Omental fat pad (tissue), 4 donors: Measurements from ENCODE around the gene MON1B. TPM values are rescaled to one million over a fixed set of nuclear protein-coding genes. Genes with fewer than 3 reads are reported as not detected.

ENCODE experiments used
- ATAC-seq: fragments of 150-250 bp; one replicate; pipeline ENCODE4 v1.9.1; 2016; ENCODE audit warnings: mild to moderate bottlenecking, moderate library complexity; ENCODE audit not compliant: low FRiP score
- DNase-seq: peaks from one replicate; pipeline ENCODE4 v3.0.0-alpha.2; 2019; ENCODE audit warnings: low spot score
- total RNA-seq, 4 donors: library from RNA; depleted of rRNA; stranded (reverse); fragments of >200 nt; gene quantifications; one replicate each; pipeline ENCODE4 v1.1.0, GENCODE V29; 2016
- TF ChIP-seq, protein P1 (sequence below), 3 donors: fragments of 450-650 bp; IDR thresholded peaks; one replicate each; pipeline ENCODE4 v1.5.1; 2016 to 2017; ENCODE audit warnings: antibody characterized with exemption in 3 of 3, mild to moderate bottlenecking in 3 of 3, moderate library complexity in 2 of 3

The MON1B gene
- total RNA-seq, 4 donors from 2014 or later: 19.0 to 27.6 (median 25.2) TPM

DNA sequence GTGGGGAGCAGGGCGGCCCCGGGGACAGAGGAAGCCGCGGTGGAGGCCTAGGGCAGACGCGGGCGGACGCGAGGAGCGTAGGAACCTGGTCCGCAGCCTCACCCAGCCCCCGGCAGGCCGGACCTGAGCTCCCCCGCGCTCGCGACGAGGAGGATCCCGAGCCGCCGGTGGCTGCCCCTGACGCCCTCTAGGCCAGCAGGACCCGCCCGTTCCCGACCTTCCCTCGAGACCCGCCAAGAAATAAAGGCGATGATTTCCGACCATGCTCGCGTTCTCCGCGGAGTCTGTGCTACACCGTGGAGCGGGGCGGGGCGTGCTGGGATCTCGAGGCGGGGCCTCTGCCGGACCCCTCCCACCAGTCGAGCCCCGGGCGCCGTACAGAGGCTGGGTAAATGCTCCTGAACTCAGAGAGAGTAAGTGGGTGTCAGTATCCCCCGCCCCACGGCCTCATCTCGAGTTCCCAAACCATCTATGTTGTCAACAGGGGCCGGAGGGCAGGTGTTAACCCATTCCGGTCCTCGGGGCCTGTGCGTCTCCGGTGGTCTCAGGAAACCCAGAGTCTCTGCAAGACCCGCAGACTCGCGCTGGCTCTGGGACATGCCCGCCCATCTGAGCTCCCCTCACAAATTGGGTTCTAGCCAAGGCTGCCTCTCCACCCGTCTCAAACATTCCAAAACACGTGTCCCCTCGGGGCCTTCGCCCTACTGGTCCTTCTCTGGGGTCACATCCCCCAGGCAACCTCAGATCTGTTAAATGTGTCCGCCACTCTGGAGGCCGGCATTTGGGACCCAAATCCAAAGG, 22.0 kb downstream of the MON1B start:
- DNase-seq (peak; percentile 45), ATAC-seq (peak; percentile 62)
- TF ChIP-seq, protein P1, sequence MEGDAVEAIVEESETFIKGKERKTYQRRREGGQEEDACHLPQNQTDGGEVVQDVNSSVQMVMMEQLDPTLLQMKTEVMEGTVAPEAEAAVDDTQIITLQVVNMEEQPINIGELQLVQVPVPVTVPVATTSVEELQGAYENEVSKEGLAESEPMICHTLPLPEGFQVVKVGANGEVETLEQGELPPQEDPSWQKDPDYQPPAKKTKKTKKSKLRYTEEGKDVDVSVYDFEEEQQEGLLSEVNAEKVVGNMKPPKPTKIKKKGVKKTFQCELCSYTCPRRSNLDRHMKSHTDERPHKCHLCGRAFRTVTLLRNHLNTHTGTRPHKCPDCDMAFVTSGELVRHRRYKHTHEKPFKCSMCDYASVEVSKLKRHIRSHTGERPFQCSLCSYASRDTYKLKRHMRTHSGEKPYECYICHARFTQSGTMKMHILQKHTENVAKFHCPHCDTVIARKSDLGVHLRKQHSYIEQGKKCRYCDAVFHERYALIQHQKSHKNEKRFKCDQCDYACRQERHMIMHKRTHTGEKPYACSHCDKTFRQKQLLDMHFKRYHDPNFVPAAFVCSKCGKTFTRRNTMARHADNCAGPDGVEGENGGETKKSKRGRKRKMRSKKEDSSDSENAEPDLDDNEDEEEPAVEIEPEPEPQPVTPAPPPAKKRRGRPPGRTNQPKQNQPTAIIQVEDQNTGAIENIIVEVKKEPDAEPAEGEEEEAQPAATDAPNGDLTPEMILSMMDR (IDR thresholded peaks at IDR 0.05): no peak

DNA sequence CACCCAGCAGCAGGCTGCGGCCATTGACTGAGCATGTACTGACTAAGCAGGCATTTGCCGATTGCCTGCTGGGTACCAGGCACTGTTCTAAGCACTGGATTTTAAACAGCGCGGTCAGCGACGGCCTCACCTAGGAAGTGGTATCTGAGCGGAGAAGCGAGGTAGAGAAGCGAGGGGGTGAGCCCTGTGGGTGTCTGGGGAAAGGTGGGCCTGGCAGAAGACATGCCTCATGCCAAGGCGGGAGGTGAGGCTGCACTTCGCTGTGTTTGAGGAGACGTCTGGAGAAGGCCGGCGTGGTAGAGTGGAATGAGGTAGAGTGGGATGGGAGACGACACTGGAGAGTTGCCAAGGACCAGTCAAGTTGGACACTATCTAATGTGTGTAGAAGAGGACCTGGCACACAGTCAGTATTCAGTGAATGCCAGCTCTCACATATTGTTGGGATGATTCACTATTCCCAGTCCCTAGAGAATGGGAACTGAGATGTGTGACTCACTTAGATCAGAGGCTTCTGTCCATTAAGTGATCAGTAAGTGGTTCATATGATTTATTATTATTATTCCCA, 22.6 kb downstream of the MON1B start:
- TF ChIP-seq, protein P1 (IDR thresholded peaks at IDR 0.05): no peak
- peak; percentile 82 for ATAC-seq
- DNase-seq: peak; percentile 50

- no peak for ATAC-seq
- DNase-seq: no peak
- TF ChIP-seq, protein P1 (IDR thresholded peaks at IDR 0.05): no peak
These were observed 23.6 kb downstream of the MON1B start for GRCh38 chr16:77214411-77215138.

- TF ChIP-seq, protein P1 (IDR thresholded peaks at IDR 0.05): no peak
- DNase-seq (no peak), ATAC-seq (no peak)
These were observed 28.4 kb downstream of the MON1B start for GRCh38 chr16:77219437-77219836.

GRCh38 chr16:77220427-77220826, 29.4 kb downstream of the MON1B start:
- DNase-seq: no peak
- TF ChIP-seq, protein P1 (IDR thresholded peaks at IDR 0.05): no peak
- no peak for ATAC-seq

- ATAC-seq: no peak
- no peak for DNase-seq
- TF ChIP-seq, protein P1 (IDR thresholded peaks at IDR 0.05): no peak
These were observed 30.5 kb downstream of the MON1B start for GRCh38 chr16:77221482-77221881.
